Lower leg skin (tissue), 3 donors: ENCODE measurements around the gene TRAK1.

ENCODE experiments used
- CTCF ChIP-seq, 3 donors: fragments of 450-650 bp; IDR thresholded peaks; one replicate each; pipeline ENCODE4 v1.5.1; 2016; ENCODE audit warnings: antibody characterized with exemption in 3 of 3, mild to moderate bottlenecking in 3 of 3, moderate library complexity in 2 of 3
- POLR2A ChIP-seq, 2 donors: fragments of 450-650 bp; IDR thresholded peaks; one replicate each; pipeline ENCODE4 v1.6.1; 2016 to 2017; ENCODE audit warnings: antibody characterized with exemption in 2 of 2, mild to moderate bottlenecking in 1 of 2, moderate library complexity in 1 of 2

- TF ChIP-seq CTCF (IDR thresholded peaks at IDR 0.05) (no peak), POLR2A (IDR thresholded peaks at IDR 0.05) (no peak)
Measured at GRCh38 chr3:42088803-42089530, 2.2 kb upstream of the TRAK1 start.
